SHP77 (cell line): ENCODE results near the gene RPS6KA5.
"Not testable (repeated sequence)": the region's sequence is repeated elsewhere in the genome, so short reads cannot be mapped to it uniquely, and the experiment has no call there.

Experiments
- DNase-seq, 2 experiments: peaks; one replicate each; lab custom pipeline; 2025; lab: John Stamatoyannopoulos, UW

The RPS6KA5 gene

GRCh38 chr14:90836692-90837063, 223.8 kb downstream of the RPS6KA5 start:
- DNase-seq, result no peak

- DNase-seq, result no peak
These were observed 228.6 kb downstream of the RPS6KA5 start for GRCh38 chr14:90831821-90832220.

DNA sequence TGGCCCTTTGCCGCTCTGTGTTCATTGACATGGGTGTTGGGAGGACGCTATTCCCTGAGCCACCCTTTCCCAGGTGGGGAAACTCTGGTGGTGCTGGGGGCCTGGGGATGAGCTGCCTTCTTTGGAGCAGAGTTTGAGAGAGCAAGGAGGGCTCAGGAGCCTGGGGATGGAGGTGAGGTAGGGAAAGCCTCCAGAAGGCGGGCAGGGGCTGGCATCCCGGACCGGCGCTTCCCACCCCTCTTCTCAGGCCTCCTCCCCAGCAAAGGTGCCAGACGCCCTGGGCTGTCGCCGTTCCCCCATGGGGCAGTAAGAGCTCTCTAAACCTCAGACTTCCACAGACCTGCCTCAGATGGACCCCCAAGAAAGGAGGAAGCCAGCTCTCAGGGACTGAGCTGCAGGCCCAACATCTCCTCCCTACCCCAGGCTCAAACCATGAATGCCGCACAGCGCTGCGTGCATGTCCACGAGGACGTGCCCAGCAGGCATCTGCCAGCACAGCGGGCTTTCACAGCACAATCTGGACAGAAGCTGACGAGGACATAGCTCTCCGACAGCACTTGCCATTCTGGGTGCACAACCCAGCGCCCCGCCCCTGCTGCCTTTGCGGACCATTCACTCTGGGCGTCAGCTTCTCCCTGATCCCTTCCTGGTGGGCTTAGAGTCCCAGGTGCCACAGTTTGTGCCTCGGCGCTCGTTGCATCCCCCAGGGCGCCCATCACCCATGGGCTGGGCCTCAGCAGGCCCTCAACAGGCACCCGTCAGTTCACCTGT, 229.3 kb downstream of the RPS6KA5 start:
- DNase-seq, result no peak

DNA sequence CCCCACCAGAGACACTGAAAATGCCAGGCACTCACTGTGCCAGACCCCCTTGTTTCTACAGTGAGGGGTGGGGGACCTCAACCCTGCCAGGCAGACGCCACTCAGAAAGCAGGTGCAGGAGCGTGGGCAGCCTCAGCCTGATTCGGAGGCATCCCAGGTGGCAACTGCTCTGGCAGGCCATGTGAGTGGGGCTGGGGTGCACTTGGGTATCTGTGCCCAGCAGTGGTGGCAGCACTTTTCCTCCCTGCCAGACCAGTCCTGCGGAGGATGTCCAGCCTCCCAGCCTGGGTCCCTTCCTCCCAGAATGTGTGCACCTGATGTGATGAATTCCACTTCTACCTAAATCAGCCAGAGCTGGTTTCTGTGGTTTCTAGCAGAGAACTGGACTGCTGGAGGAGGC, 230.8 kb downstream of the RPS6KA5 start:
- no peak for DNase-seq

DNA sequence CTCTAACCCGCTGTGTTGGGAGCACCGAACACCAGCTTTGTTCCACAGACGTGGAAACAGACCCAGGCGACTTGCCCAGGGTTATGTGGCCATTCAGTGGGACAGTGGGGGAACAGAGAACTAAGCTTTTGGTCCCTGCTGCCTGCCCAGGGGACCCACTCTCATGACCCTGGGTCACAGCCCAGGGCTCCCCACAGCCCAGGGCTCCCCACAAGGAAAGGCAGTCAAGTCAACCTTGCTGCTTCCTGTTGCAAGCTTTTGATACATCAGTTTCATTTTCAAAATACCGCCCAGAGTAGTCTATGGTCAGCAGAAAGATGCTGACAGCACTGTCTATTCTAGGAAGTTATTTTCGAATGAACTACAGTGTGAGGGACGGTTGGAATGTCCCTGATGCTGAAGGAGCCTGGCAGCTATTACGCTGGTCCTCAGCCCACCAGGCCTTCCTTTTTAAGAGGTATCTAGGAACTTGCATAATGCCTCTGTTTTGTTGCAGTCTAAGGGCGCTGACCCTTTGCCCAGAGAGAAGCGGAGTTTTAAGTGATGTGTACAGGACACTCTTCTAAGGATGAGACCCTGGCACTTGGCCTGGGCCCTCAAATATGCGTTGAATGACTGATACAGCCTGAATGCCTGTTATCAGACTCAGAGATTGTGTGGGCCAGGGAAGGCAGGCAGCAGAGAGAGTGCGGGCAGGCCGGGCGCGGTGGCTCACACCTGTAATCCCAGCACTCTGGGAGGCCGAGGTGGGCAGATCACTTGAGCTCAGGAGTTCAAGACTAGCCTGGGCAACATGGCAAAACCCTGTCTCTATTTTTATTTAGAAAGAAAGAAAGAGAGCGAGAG, 231.6 kb downstream of the RPS6KA5 start:
- DNase-seq, result no peak

DNA sequence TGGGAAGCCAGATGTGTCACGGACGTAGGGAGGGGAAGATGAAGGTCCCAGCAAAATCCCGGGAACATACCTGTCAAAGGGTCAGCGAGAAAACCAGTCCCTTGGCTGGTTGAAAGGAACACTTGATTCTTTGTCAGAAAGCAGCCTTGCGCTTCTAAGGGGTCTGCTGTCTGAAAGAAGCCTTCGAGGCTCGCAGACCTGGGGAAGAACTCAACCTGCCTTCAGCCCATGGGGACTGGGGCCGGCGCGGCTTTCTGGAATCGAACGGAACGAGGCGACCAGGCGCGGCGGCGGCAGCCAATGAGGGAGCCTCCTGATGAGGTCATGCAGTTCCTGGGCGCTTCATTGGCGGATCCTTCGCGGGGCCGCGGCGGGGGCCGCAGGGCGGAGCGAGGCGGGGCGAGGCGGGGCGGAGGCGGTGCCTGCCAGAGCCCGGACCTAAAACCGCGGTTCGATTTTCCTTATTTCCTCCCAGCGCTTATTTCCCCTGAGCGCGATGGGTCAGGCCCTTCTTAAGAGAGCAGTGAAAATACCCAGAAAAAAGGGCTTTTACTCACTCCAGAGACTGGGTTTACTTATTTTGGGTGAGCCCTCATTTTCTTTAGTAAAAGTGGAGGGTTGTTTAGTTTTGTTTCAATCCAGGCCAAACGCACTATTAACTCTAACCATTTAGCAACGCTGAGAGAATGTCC, 232.4 kb downstream of the RPS6KA5 start:
- peak; percentile 84 to 89 for DNase-seq

DNA sequence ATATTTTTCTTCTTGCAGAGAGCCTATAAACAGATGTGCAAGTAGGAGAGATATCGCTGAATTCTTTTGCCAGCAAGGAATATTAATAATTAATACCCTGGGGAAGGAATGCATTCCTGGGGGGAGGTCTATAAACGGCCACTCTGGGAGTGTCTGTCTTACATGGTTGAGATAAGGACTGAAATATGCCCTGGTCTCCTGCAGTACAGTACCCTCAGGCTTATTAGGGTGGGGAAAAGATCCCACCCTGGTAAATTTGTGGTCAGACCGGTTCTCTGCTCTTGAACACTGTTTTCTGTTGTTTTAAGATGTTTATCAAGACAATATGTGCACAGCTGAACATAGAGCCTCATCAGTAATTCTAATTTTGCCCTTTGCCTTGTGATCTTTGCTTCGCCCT, 236.9 kb downstream of the RPS6KA5 start:
- DNase-seq, result not testable (repeated sequence)

- DNase-seq, result peak; percentile 16 to 40
These were observed 239.5 kb downstream of the RPS6KA5 start for GRCh38 chr14:90820958-90821357.

DNA sequence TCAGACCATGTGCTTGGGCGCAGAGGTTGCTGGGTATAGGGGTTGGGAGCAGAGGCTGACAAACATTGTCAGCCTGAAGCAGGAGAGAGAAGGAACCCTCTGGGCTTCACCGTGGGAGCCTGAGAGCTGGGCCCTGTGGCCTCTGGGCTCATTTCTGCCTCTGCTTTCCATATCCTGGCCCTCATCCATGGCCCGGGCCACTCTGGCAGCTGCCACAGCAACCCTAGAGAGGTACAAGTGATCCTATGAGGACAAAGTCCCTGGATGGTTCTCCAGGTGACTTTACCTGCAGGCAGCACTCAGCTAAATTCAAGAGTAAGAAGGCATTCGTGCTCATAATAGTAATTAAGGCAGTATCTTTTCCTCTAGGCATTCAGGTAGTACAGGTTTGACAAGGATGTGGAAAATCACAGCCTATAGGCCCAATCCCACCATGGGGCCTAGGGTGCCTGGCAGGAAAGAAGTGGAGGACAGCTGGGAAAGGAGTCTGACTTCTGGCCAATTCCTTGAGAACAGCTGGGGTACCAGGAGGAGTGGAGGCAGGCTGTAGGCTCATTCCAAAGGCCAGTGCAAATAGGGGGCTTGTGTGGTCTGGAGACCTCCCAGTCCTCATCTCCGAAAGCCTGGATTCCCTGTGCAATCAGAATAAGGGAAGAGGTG, 240.6 kb downstream of the RPS6KA5 start:
- no peak for DNase-seq

DNA sequence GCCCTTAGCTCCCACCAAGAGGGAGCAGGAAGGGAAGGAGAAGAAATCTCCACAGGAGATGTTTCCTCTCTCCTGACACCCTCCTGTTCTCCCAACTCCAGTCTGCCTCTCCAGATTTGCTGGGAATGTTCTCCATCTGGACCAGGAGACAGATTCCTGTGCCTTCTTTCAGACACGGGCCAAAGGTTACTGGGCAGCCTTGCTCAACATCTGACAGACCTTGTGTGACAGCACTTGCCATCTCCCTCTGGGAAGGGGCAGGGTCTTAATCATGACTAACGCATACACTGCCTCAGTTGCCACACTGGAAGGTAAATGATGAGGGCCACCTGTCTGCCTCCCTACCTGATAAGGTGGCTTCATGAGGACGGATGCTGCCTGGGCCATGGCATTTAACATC, 241.7 kb downstream of the RPS6KA5 start:
- DNase-seq, result no peak

- no peak for DNase-seq
These were observed 243.6 kb downstream of the RPS6KA5 start for GRCh38 chr14:90816681-90817436.

GRCh38 chr14:90815822-90816662, 244.4 kb downstream of the RPS6KA5 start, which contains the start of gene TTC7B:
Gene TTC7B (minus strand): TSS chr14:90816430. CDS start chr14:90816295, 135 bp downstream.
- peak in 1 of 2 experiments; percentile 44 for DNase-seq

DNA sequence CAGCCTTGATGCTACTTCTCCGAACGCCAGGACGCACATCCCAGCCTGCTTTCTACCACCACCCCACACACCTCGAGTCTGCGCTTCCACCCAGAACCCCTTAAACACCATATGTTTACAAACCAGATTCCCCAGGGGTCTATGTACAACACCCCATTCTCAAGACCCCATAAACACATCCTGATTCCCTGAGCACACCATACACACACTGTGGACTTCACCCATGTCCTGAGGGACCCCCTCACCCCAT, 244.9 kb downstream of the RPS6KA5 start:
- no peak for DNase-seq

DNA sequence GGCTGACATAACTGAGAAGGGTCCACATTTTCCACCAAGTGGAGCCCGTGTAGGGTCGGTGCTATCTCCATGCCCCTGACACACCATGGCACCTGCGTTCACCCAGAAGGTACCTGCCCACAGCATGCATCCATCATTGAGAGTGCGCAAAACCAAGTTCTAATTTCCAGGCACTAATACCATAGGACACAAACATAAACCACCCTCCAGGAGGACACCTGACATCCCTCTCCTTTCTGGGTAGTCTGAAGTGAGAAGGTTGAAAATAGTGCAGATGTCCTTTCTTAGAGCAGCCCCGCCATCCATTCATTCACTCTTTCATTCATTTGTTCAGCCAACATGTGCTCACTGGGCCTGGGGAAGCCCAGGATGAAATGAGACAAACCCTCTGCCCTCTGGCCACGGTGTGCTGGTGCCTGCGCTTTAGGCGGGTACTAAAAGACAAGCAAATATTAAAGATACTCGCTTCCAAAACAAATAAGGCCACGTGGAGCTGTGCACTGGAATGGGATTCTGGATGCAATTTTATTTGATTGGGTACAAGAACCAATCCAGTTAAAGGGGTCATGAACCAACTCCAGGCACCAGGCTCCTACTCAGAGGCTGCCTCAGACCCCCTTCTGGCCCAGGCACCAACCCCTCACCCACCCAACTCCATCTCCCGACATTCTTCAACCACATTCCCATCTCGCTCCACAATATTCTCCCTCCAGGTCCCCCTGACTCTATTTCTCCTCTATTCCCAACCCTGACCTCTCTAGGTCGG, 245.5 kb downstream of the RPS6KA5 start:
- no peak for DNase-seq

GRCh38 chr14:90813442-90813841, 247.0 kb downstream of the RPS6KA5 start:
- DNase-seq, result no peak

DNA sequence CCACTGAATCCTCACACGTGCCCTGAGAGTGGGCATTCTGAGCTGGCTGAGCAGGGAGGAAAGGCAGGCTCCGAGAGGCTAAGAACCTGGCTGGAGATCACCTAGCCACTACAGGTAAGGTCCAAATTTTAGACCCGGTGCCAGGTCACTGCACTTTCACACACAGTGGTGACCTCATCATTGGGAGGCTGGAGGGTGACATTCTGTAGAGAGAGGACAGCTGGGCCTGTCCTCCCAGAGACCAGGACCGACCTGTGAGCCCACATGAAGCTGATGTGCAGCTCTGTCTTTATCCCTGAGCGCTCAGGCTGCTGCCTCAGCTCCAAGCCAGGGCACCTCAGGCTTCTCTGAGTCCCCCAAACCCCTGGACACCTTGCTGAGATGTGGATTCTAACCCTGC, 248.3 kb downstream of the RPS6KA5 start:
- no peak for DNase-seq

DNA sequence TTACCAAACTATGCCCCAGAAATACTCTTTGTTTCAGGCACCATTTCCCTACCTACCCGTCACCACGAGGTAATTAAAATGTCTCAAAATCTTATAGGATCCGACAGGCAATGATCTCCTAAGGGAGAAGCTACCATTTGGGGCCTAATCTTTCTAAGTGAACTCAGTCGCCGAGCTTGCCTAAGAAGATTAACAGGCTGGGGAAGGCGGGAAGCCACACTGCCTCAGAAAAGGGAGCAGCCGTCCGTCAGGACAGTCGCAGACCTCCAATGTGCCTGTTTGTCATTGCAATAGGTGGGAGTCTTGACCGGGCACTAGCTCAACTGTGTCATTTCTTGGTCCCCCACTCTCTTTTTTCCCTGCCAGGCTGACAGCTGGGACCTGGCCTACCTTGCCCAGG, 248.8 kb downstream of the RPS6KA5 start:
- no peak for DNase-seq

GRCh38 chr14:90810806-90811205, 249.6 kb downstream of the RPS6KA5 start:
- no peak for DNase-seq

GRCh38 chr14:90809530-90810312, 250.7 kb downstream of the RPS6KA5 start:
- no peak for DNase-seq
